Measurements from ENCODE around the gene ZDHHC12.

GRCh38 chr9:128704356-128704670 is 19.6 kb downstream of the ZDHHC12 start:
- no peak for TF ChIP-seq CTCF (conservative IDR thresholded peaks at IDR 0.05; ENCODE audit: low read depth, low read length)
- TF ChIP-seq EZH2 (IDR thresholded peaks at IDR 0.05; ENCODE audit: borderline replicate concordance, low read depth, low read length, poor library complexity, severe bottlenecking), result no peak

Data from A673 (cell line).